Brain microvascular endothelial cell (primary cell): ENCODE measurements around the gene C17orf100.
"Not testable (repeated sequence)": the region's sequence is repeated elsewhere in the genome, so short reads cannot be mapped to it uniquely, and the experiment has no call there.

Experiments
- DNase-seq: peaks from one replicate; pipeline ENCODE4 v3.0.0-alpha.2; 2020
- H3K27ac ChIP-seq: fragments of 250-450 bp; sonication (Bioruptor Pico); 2 replicates; pipeline ENCODE4 v1.5.1; 2020; ENCODE audit warnings: mild to moderate bottlenecking, moderate library complexity
- H3K27me3 ChIP-seq: fragments of 250-450 bp; sonication (Bioruptor Pico); replicated peaks from 2 replicates; pipeline ENCODE4 v1.5.1; 2020; ENCODE audit warnings: mild to moderate bottlenecking
- H3K36me3 ChIP-seq: fragments of 250-450 bp; sonication (Bioruptor Pico); replicated peaks from 2 replicates; pipeline ENCODE4 v1.5.1; 2020; ENCODE audit warnings: mild to moderate bottlenecking
- H3K4me3 ChIP-seq: 2 replicates; pipeline ENCODE4 v1.5.1; 2011; ENCODE audit warnings: low read depth, mild to moderate bottlenecking, control low read depth, low read length, moderate library complexity
- in situ Hi-C: cut with HindIII; loops from 2 replicates; pipeline ENCODE4 v1.10.0; 2017; ENCODE audit warnings: low sequenced_read_pairs, low pct_ligation_motif_present
- TF ChIP-seq, protein P1 (sequence below): IDR thresholded peaks from 2 replicates; pipeline ENCODE4 v1.5.1; 2011; ENCODE audit warnings: low read depth, mild to moderate bottlenecking, moderate library complexity, low read length, control low read depth, inconsistent platforms; ENCODE audit errors: missing control alignments

Gene C17orf100

DNA sequence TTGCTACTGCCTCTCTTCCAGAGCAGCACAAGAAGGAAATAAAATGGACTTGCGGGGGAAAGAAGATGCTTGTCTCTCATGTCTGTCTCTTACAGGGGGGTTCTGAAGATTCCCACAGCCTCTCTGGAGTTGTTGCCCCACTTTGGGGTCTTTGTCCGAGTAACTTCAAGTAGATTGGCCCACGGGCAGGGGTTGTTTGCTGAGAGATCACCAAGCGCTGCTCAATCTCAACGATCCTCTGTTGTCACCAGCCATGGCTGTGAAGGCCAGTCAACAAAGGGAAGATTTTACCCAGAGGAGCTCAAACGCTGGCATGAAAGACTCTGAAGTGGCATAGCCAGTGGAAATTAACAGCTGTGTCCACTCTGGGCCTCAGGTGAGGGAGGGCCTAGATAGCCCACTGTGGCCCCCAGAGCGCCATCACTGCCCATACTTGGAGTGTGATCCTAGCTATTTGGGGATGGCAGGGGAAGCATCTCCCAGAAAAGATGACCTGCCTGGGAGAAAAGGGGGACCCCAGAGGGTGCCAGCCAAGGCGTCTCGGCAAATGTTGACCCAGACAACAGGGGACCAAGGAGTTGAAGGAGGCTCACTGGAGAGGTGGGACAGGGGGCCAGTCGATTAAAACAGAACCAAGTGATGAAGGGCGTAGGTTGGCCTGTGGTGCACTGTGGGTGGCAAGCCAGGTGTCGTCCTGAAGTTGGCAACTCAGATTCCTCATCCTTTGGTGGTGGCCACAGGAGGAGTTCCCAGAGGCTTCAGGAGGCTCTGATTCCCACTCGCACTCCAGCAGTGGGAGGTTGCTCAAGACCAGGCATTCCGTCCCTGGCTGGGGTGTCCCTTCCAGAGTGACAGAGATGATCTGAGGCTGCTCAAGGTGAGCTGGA, 33.6 kb downstream of the C17orf100 start:
- TF ChIP-seq, protein P1, sequence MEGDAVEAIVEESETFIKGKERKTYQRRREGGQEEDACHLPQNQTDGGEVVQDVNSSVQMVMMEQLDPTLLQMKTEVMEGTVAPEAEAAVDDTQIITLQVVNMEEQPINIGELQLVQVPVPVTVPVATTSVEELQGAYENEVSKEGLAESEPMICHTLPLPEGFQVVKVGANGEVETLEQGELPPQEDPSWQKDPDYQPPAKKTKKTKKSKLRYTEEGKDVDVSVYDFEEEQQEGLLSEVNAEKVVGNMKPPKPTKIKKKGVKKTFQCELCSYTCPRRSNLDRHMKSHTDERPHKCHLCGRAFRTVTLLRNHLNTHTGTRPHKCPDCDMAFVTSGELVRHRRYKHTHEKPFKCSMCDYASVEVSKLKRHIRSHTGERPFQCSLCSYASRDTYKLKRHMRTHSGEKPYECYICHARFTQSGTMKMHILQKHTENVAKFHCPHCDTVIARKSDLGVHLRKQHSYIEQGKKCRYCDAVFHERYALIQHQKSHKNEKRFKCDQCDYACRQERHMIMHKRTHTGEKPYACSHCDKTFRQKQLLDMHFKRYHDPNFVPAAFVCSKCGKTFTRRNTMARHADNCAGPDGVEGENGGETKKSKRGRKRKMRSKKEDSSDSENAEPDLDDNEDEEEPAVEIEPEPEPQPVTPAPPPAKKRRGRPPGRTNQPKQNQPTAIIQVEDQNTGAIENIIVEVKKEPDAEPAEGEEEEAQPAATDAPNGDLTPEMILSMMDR, result no peak
- H3K27me3 ChIP-seq, result no peaks in the 10 kb centered on the region
- no peak for DNase-seq
- H3K4me3 ChIP-seq, result no peak overlapping the region
- no peaks in the 10 kb centered on the region for H3K36me3 ChIP-seq
- in situ Hi-C loops, result no loop called here
- no peak overlapping the region for H3K27ac ChIP-seq

DNA sequence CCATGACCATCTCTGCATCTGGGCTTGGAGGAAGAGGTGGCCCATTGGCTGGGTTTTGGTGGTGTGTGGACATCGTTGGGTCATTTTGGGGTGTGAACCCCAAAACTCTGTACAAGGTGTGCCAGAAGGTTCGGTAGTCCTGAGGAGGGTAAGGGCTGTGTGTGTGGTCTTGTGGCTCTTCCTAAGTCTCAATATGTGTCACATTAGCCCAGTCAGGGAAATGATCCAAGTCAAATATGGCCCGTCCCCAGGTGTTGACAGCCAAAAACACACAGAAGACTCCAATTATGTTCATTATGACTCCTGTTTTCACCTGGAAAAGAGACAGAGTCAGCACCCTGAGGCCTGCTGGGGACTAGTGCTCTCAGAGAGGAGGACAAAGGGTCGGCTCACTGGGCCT, 34.5 kb downstream of the C17orf100 start:
- in situ Hi-C loops, result no loop called here
- Histone ChIP-seq H3K27ac (no peak overlapping the region), H3K27me3 (no peaks in the 10 kb centered on the region), H3K36me3 (no peaks in the 10 kb centered on the region), H3K4me3 (no peak overlapping the region)
- no peak for DNase-seq
- TF ChIP-seq, protein P1, result no peak

DNA sequence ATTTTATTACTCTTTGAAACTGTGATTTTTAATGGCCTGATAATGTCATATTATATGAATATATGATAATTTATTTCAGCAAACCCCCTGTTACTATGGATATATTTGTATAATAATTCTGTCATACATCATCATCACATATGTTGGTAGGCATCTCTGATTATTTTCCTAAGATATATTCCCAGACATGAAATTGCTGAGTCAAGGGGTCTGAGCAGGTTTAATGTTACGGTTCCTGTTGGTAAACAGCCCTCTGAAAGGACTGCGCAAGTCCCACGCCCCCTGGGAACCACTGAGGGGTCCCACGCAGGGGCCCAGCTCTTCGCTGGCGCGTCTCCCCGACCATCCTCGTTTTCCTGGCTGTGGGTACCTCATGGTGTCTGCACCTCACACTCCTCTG, 37.4 kb downstream of the C17orf100 start:
- Histone ChIP-seq H3K36me3 (no peaks in the 10 kb centered on the region), H3K27me3 (no peaks in the 10 kb centered on the region), H3K4me3 (no peak overlapping the region), H3K27ac (no peak overlapping the region)
- TF ChIP-seq, protein P1, result no peak
- DNase-seq, result no peak
- in situ Hi-C loops, result no loop called here

DNA sequence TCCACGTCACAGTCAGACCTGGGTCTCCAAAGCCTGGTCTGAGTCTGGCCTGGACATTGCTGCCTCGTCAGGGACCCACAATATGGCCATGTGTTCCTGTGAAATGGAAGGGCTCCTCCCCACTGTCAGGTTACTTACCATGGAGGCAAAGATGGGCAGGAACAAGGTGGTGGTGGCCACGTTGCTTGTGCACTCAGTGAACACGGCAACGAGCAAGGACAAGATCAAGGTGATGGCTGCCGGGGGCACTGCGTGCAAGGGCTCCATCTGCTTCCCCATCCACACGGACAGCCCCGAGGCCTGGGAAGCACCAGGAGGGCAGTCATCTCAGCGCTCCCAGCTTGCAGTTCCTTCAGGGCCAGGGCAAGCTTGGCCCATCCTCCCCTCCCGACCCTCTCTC, 39.1 kb downstream of the C17orf100 start:
- Histone ChIP-seq H3K4me3 (no peak overlapping the region), H3K36me3 (no peaks in the 10 kb centered on the region), H3K27ac (no peak overlapping the region), H3K27me3 (no peaks in the 10 kb centered on the region)
- in situ Hi-C loops, result no loop called here
- TF ChIP-seq, protein P1, result no peak
- no peak for DNase-seq

DNA sequence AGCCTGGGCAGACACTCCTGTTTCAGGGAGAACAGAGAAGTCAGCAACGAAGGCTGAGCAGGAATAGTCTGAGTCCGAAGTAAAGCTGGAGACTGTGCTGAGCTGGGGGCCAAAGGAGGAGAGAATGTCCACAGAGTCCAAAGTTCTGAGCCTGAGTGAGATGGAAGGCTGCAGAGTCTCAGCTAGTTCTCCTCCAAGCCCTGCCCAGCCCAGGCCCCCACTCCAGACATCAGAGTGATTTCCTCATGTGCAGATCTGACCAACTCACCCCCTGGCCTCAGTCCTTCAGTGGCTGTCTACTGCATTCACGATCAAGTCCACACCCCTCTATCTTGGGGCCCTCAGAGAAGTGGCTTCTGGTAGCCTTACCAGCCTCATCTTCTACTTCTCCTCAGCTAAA, 40.0 kb downstream of the C17orf100 start:
- DNase-seq, result no peak
- in situ Hi-C loops, result no loop called here
- Histone ChIP-seq H3K27ac (no peak overlapping the region), H3K27me3 (no peaks in the 10 kb centered on the region), H3K4me3 (no peak overlapping the region), H3K36me3 (no peaks in the 10 kb centered on the region)
- TF ChIP-seq, protein P1, result no peak

DNA sequence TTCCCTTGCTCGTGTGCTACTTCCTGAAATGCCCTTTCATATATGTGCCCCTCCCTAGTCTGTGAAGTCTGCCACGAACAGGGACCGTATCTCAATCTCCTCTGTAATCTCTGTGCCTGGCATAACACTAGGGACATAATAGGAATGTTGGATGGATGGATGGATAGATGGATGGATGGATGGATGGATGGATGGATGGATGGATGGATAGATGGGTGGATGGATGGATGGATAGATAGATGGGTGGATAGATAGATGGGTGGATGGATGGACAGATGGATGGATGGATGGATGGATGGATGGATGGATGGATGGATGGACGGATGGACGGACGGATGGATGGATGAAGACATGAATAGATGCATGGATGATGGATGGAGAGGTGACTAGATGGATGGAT, 40.4 kb downstream of the C17orf100 start:
- H3K27ac ChIP-seq, in situ Hi-C loops, DNase-seq, H3K4me3 ChIP-seq, H3K27me3 ChIP-seq, H3K36me3 ChIP-seq: not testable (repeated sequence)
